ENCODE results near the gene MCTP1. TPM values are rescaled to one million over a fixed set of nuclear protein-coding genes. Genes with fewer than 3 reads are reported as not detected.

Gene MCTP1
- total RNA-seq, 1 experiment from 2014 or later = 5.6 TPM

DNA sequence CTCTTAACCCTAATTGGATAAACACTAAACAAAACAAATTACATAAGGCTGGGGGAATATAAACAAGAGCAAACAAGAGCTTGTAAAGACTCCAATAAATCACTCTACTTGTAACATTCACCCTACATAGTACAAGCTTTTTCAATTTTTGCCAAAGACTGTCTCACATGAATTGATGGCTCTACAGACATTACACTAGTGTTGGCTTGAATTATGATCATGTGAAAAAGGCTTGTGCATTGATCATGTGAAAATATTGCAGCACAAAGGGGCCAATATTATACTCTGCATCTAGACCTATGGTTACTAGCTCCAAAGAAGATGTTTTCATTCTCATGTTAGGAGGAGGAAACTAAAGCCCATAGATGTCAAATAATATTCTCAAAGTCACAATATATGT is 212.6 kb downstream of the MCTP1 start:
- H3K9me3 Mint-ChIP-seq = no peaks in the 10 kb centered on the region
- H3K4me3 Mint-ChIP-seq = no peak overlapping the region
- ChIA-PET CTCF (no interaction called here), POLR2A (no interaction called here)
- ATAC-seq (no peak), DNase-seq (ENCODE audit: low spot score) (no peak)
- TF ChIP-seq, protein P1, sequence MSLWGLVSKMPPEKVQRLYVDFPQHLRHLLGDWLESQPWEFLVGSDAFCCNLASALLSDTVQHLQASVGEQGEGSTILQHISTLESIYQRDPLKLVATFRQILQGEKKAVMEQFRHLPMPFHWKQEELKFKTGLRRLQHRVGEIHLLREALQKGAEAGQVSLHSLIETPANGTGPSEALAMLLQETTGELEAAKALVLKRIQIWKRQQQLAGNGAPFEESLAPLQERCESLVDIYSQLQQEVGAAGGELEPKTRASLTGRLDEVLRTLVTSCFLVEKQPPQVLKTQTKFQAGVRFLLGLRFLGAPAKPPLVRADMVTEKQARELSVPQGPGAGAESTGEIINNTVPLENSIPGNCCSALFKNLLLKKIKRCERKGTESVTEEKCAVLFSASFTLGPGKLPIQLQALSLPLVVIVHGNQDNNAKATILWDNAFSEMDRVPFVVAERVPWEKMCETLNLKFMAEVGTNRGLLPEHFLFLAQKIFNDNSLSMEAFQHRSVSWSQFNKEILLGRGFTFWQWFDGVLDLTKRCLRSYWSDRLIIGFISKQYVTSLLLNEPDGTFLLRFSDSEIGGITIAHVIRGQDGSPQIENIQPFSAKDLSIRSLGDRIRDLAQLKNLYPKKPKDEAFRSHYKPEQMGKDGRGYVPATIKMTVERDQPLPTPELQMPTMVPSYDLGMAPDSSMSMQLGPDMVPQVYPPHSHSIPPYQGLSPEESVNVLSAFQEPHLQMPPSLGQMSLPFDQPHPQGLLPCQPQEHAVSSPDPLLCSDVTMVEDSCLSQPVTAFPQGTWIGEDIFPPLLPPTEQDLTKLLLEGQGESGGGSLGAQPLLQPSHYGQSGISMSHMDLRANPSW (CRISPR knock-in tag; conservative IDR thresholded peaks at IDR 0.05; ENCODE audit: low read depth) = no peak
- TF ChIP-seq SOX15 (CRISPR knock-in tag; IDR thresholded peaks at IDR 0.05) = no peak
- no peak for TF ChIP-seq ZNF263 (CRISPR knock-in tag; IDR thresholded peaks at IDR 0.05; ENCODE audit: low read depth)
- no peak for TF ChIP-seq ELF4 (CRISPR knock-in tag; IDR thresholded peaks at IDR 0.05; ENCODE audit: low read depth)
- TF ChIP-seq, protein P2, sequence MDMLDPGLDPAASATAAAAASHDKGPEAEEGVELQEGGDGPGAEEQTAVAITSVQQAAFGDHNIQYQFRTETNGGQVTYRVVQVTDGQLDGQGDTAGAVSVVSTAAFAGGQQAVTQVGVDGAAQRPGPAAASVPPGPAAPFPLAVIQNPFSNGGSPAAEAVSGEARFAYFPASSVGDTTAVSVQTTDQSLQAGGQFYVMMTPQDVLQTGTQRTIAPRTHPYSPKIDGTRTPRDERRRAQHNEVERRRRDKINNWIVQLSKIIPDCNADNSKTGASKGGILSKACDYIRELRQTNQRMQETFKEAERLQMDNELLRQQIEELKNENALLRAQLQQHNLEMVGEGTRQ (CRISPR knock-in tag; IDR thresholded peaks at IDR 0.05) = no peak
- TF ChIP-seq, protein P3, sequence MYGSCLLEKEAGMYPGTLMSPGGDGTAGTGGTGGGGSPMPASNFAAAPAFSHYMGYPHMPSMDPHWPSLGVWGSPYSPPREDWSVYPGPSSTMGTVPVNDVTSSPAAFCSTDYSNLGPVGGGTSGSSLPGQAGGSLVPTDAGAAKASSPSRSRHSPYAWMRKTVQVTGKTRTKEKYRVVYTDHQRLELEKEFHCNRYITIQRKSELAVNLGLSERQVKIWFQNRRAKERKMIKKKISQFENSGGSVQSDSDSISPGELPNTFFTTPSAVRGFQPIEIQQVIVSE (CRISPR knock-in tag; IDR thresholded peaks at IDR 0.05; ENCODE audit: borderline replicate concordance) = no peak
- TF ChIP-seq, protein P4, sequence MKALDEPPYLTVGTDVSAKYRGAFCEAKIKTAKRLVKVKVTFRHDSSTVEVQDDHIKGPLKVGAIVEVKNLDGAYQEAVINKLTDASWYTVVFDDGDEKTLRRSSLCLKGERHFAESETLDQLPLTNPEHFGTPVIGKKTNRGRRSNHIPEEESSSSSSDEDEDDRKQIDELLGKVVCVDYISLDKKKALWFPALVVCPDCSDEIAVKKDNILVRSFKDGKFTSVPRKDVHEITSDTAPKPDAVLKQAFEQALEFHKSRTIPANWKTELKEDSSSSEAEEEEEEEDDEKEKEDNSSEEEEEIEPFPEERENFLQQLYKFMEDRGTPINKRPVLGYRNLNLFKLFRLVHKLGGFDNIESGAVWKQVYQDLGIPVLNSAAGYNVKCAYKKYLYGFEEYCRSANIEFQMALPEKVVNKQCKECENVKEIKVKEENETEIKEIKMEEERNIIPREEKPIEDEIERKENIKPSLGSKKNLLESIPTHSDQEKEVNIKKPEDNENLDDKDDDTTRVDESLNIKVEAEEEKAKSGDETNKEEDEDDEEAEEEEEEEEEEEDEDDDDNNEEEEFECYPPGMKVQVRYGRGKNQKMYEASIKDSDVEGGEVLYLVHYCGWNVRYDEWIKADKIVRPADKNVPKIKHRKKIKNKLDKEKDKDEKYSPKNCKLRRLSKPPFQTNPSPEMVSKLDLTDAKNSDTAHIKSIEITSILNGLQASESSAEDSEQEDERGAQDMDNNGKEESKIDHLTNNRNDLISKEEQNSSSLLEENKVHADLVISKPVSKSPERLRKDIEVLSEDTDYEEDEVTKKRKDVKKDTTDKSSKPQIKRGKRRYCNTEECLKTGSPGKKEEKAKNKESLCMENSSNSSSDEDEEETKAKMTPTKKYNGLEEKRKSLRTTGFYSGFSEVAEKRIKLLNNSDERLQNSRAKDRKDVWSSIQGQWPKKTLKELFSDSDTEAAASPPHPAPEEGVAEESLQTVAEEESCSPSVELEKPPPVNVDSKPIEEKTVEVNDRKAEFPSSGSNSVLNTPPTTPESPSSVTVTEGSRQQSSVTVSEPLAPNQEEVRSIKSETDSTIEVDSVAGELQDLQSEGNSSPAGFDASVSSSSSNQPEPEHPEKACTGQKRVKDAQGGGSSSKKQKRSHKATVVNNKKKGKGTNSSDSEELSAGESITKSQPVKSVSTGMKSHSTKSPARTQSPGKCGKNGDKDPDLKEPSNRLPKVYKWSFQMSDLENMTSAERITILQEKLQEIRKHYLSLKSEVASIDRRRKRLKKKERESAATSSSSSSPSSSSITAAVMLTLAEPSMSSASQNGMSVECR (CRISPR knock-in tag; IDR thresholded peaks at IDR 0.05; ENCODE audit: borderline replicate concordance) = no peak
- TF ChIP-seq HMGA2 (CRISPR knock-in tag; IDR thresholded peaks at IDR 0.05) = no peak
- no peak for TF ChIP-seq TP53 (CRISPR knock-in tag; IDR thresholded peaks at IDR 0.05)
- TF ChIP-seq MXD4 (CRISPR knock-in tag; IDR thresholded peaks at IDR 0.05; ENCODE audit: borderline replicate concordance) = no peak
- TF ChIP-seq, protein P5, sequence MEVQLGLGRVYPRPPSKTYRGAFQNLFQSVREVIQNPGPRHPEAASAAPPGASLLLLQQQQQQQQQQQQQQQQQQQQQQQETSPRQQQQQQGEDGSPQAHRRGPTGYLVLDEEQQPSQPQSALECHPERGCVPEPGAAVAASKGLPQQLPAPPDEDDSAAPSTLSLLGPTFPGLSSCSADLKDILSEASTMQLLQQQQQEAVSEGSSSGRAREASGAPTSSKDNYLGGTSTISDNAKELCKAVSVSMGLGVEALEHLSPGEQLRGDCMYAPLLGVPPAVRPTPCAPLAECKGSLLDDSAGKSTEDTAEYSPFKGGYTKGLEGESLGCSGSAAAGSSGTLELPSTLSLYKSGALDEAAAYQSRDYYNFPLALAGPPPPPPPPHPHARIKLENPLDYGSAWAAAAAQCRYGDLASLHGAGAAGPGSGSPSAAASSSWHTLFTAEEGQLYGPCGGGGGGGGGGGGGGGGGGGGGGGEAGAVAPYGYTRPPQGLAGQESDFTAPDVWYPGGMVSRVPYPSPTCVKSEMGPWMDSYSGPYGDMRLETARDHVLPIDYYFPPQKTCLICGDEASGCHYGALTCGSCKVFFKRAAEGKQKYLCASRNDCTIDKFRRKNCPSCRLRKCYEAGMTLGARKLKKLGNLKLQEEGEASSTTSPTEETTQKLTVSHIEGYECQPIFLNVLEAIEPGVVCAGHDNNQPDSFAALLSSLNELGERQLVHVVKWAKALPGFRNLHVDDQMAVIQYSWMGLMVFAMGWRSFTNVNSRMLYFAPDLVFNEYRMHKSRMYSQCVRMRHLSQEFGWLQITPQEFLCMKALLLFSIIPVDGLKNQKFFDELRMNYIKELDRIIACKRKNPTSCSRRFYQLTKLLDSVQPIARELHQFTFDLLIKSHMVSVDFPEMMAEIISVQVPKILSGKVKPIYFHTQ (CRISPR knock-in tag; IDR thresholded peaks at IDR 0.05) = no peak
- TF ChIP-seq JAZF1 (CRISPR knock-in tag; IDR thresholded peaks at IDR 0.05) = no peak
- TF ChIP-seq, protein P6, sequence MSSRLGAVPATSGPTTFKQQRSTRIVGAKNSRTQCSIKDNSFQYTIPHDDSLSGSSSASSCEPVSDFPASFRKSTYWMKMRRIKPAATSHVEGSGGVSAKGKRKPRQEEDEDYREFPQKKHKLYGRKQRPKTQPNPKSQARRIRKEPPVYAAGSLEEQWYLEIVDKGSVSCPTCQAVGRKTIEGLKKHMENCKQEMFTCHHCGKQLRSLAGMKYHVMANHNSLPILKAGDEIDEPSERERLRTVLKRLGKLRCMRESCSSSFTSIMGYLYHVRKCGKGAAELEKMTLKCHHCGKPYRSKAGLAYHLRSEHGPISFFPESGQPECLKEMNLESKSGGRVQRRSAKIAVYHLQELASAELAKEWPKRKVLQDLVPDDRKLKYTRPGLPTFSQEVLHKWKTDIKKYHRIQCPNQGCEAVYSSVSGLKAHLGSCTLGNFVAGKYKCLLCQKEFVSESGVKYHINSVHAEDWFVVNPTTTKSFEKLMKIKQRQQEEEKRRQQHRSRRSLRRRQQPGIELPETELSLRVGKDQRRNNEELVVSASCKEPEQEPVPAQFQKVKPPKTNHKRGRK (CRISPR knock-in tag; IDR thresholded peaks at IDR 0.05; ENCODE audit: borderline replicate concordance) = no peak
- TF ChIP-seq, protein P7, sequence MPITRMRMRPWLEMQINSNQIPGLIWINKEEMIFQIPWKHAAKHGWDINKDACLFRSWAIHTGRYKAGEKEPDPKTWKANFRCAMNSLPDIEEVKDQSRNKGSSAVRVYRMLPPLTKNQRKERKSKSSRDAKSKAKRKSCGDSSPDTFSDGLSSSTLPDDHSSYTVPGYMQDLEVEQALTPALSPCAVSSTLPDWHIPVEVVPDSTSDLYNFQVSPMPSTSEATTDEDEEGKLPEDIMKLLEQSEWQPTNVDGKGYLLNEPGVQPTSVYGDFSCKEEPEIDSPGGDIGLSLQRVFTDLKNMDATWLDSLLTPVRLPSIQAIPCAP (CRISPR knock-in tag; IDR thresholded peaks at IDR 0.05) = no peak
- TF ChIP-seq, protein P8, sequence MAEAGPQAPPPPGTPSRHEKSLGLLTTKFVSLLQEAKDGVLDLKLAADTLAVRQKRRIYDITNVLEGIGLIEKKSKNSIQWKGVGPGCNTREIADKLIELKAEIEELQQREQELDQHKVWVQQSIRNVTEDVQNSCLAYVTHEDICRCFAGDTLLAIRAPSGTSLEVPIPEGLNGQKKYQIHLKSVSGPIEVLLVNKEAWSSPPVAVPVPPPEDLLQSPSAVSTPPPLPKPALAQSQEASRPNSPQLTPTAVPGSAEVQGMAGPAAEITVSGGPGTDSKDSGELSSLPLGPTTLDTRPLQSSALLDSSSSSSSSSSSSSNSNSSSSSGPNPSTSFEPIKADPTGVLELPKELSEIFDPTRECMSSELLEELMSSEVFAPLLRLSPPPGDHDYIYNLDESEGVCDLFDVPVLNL (CRISPR knock-in tag; IDR thresholded peaks at IDR 0.05; ENCODE audit: borderline replicate concordance, low read depth) = no peak
- TF ChIP-seq E2F5 (CRISPR knock-in tag; IDR thresholded peaks at IDR 0.05) = no peak
- no peak for TF ChIP-seq CTCF (IDR thresholded peaks at IDR 0.05)
- H3K27me3 Mint-ChIP-seq (ENCODE audit: low read depth) = no peaks in the 10 kb centered on the region
- no peak overlapping the region for H3K27ac Mint-ChIP-seq
- peaks cover 12% of the 10 kb centered on the region for H3K4me1 Mint-ChIP-seq
- no peaks in the 10 kb centered on the region for H3K36me3 Mint-ChIP-seq

Measured in WTC11 (cell line).